Right lung (tissue), 5 donors: Measurements from ENCODE around the gene EEFSEC. TPM values are rescaled to one million over a fixed set of nuclear protein-coding genes. Genes with fewer than 3 reads are reported as not detected.

Source experiments
- DNase-seq, 2 donors: peaks; one replicate each; pipeline ENCODE4 v3.0.0-alpha.2; 2013
- polyA plus RNA-seq, 5 donors: library from polyadenylated mRNA; unstranded; fragments of 120-200 nt; gene quantifications; one replicate each; pipeline versions ENCODE4 v1.2.1 to v1.2.3, GENCODE V29; 2013; ENCODE audit warnings: inconsistent platforms in 1 of 5, low replicate concordance in 1 of 5; ENCODE audit not compliant: insufficient read length in 5 of 5, insufficient read depth in 1 of 5

EEFSEC gene
- polyA plus RNA-seq, 5 donors, result 17.5 to 28.6 (median 18.8) TPM

DNA sequence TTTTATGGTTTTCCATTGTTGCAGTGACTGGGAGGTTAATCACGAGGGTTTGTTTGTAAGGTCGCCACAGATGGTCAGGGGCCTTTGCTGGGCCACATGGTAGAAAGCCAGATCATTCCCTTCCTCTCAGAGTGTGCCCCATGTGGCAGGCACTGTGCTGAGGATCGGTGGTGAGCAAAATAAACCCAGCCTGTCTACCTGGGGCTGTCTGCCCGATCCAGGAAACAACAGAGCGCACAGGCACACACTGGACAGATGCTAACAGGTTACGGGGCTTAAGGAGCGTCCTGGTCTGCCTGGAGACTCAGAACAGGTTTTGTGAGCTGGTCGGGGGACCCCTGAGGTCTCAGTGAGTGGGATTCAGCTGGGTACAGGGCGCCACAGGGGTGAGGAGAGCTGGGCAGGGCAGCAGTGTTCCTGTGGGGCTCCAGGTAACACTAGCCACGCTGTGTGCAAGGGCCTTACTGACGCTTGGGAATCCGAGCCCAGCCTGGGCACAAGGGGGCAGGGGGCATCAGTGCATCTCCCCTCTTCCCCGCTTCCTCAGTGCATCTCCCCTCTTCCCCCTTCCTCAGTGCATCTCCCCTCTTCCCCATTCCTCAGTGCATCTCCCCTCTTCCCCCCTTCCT, 177.0 kb downstream of the EEFSEC start:
- no peak for DNase-seq

GRCh38 chr3:128334086-128334645, 180.9 kb downstream of the EEFSEC start:
- no peak for DNase-seq

DNA sequence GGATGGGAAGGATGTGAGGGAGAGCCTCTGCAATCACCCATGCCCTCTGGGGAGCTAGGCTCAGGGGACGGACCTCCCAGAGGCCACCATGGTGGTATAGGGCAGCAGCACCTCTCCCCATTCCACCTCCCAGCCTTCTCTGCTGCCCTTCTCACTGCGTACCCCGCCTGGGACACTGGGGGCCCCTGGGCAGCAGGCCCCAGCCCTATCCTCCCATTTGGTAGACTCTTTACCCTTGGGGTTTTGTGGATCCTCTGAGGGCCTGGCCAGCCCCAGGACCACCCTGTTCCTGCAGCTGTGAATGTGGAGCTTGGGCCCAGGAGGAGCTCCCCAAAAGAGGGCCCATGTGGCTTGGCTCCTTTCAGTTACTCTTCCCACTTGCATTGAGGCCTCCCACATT, 181.5 kb downstream of the EEFSEC start:
- DNase-seq, result no peak

DNA sequence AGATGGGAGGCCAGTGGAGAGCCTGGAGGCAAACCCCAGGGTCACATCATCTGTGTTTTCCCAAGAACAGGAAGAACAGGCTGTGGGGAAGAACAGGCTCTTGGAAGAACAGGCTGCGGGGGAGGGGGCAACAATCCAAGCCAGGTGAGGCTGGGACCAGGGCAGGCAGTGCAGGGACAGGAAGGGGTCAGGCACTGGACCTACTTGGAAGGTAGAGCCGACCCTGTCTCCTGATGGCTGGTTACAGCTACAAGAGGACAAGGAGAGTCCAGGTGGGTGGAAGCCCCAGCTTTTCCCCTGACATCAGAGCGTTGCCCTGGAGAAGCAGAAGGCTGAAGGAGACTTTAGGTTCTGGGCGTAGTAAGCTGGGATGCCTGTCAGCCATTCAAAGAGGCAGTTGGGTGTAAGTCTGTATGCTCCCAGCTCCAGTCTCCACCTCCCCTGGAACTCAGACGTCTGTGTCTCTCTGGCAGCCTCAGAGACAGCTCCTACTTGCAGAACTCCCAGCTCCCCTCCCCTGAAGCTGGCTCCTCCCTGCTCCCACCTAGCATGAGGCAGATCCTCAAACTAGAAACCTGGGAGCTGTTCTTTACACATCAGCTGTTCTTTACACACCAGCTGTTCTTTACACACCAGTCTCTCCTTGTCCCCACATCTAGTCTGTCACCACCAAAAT, 182.5 kb downstream of the EEFSEC start:
- DNase-seq, result no peak

GRCh38 chr3:128336337-128337156, 183.3 kb downstream of the EEFSEC start:
- no peak for DNase-seq

- DNase-seq, result no peak
Observed at GRCh38 chr3:128337305-128337704, 184.0 kb downstream of the EEFSEC start.

DNA sequence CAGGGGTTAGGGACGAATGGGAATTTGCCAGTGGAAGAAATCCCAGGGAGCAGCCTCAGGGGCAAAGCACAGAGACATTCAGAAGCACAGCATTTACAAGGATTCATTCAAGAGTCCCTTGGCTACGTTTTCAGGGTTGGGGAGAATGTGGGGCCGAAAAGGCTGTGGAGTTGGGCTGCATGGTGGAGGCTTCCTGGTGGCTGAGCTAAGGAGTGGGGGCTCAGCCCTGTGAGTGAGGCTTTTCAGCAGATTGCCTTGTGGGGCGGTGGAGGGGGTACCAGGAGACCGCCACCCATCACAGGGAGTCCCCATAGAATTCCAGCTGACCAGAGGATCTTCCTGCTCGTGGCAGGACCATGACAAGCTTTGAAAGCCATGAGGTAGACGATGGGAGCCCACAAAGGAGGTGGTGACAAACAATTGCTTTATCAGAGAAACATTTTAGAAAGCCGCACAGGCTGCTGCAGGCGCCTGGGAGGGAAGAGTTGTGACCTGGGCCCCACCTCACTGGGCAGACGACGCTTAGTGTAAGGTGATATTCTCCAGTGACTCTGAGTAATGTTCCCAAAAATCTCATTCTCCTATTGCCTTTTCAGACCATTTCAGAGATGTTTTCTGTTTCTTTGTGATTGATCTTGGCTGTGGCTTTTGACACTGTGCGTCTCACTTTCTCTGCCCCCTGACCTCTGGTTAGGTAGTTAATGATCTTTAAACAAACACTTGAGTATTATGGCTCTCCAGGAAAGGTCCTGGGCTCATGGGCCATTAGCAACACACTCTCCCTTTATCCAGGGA, 185.5 kb downstream of the EEFSEC start:
- DNase-seq, result no peak

- DNase-seq, result no peak
Observed at GRCh38 chr3:128339491-128340012, 186.3 kb downstream of the EEFSEC start.

DNA sequence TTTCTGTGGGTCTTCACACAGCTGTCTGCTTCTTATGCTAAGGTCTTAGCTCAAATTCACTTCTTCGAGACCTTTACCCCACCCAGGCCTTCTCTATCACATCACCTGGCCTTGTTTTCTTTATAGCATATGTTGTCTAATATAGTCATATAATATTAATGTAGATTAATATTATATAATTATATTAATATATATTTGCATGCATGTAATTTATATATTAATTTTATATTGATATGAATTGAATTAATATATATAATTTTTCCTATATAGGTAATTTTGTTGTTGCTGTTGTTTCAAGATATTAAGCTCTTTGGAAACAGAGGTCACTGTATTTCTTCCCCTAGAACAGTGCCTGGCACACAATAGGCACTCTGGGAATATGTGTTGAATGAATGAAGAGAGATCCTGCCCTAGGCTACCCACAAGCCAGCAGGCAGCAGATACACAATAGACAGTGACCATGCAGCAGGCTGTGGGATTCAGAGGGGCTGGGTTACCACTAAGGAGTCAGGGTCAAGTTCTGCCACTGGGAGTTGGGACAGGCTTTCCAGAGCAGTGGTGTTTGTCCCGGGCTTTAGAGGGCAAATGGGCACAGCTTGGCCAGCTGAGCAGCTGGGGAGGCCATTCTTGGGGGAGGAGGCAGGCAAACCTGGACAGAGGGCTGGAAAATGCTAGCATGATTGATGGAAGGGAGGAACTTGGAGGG, 187.1 kb downstream of the EEFSEC start:
- DNase-seq, result no peak

GRCh38 chr3:128340904-128341555, 187.7 kb downstream of the EEFSEC start:
- no peak for DNase-seq

- no peak for DNase-seq
Observed at GRCh38 chr3:128341659-128342395, 188.5 kb downstream of the EEFSEC start.

GRCh38 chr3:128342701-128343180, 189.5 kb downstream of the EEFSEC start:
- no peak for DNase-seq

DNA sequence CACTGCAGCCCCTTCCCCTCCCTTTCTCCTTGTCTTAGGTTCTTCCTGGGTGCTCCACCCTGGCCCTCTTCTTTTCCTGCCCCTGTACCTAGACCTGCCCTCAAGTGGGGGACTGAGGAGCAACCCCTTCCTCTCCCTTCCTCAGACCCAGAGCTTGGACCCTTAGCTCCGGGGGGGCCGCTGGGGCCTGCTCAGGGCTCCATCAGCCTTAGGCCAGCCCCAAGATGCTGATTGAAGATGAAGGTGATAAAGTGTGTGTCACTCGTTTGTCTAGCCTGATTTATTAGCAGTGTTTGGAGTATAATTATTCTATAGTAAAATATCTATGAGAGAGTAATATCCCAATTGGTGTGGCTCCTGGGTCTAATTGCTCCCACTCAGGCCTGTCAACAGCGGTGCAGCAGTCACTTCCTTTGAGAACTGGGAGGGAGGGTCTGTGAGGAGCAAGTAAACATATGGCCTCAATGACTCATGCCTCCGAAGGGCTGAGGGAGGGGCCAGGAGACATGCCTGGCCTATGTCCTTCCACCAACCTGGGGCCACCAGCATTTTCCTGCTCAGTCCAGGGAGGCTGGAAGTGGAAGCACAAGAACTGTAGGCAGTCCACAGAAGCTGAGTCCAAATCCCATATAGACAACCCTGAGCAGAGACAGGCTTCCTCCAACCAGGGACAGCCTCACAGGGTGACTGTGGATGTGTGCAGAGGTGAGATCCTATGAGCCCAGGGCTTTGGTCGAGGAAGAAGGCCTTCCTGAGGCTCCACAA, 190.2 kb downstream of the EEFSEC start:
- DNase-seq, result no peak

- DNase-seq, result no peak
Observed at GRCh38 chr3:128344052-128344735, 190.9 kb downstream of the EEFSEC start.

GRCh38 chr3:128345196-128345595, 191.9 kb downstream of the EEFSEC start:
- no peak for DNase-seq

DNA sequence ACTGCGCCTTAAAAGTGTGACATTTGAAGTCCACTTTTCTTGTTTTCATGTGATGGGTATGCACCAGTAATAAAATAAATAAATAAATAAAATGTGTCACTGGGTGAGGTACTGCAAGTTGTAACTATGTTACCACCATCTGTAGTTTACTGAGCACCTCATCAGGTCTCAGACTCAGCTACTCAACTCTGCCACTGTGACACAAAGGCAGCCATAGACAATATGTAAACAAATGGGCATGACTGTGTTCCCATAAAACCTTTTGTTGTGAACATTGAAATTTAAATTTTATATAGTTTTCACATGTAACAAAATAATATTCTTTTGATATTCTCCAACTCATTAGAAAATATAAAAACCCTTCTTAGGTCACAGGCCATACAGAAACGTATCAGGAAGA, 193.3 kb downstream of the EEFSEC start:
- no peak for DNase-seq

- no peak for DNase-seq
Observed at GRCh38 chr3:128347282-128347681, 194.0 kb downstream of the EEFSEC start.

DNA sequence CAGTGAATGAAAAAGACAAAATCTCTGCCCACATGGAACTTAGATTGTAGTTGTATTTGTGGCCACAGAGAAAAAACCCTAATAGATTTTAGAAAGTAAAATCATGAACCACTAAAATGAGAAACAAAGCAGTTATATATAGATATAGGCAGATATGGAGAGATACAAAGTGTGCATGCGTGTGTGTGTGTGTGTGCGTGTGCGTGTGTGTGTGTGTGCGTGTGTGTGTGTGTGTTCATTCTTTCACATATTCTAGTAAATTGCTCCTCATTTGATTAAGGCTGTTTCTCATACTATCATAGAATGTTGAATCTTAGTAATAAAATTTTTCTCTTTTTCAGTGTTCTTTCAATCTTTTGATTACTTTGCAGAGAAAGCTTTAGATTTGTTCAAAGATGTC, 194.8 kb downstream of the EEFSEC start:
- no peak for DNase-seq
